Endothelial cell of umbilical vein (primary cell): ENCODE measurements around the gene SLC22A15. TPM values are rescaled to one million over a fixed set of nuclear protein-coding genes. Genes with fewer than 3 reads are reported as not detected.

Experiments
- BruUV-seq: library from RNA; stranded (reverse); fragments of 400-500 nt; replicated peaks from 2 replicates; lab custom pipeline; 2021; lab: Mats Ljungman, UMichigan
- CTCF ChIA-PET: fragments of 300-600, 350-600 bp; sonication (Branson Sonifier 250); formaldehyde crosslinking; loops from one replicate; lab custom pipeline; 2021; ENCODE audit warnings: antibody characterized with exemption, inconsistent platforms; lab: Charles Lee
- POLR2A ChIA-PET: fragments of 300-600, 350-600 bp; sonication (Branson Sonifier 250); formaldehyde crosslinking; loops from one replicate; lab custom pipeline; 2021; ENCODE audit warnings: antibody characterized with exemption, inconsistent platforms; lab: Charles Lee
- DNase-seq: peaks from one replicate; pipeline ENCODE4 v3.0.0-alpha.2; 2011; ENCODE audit warnings: low read depth, low spot score
- FAIRE-seq: peaks from 2 replicates; lab custom pipeline; 2011; peaks lifted over from hg19 to GRCh38; lab: Jason Lieb, UNC
- H2AFZ ChIP-seq: 2 replicates; pipeline ENCODE4 v1.6.0; 2012; ENCODE audit warnings: low read depth, low read length, control low read depth, inconsistent platforms
- H3K27ac ChIP-seq: 2 replicates; pipeline ENCODE4 v1.5.1; 2011; ENCODE audit warnings: low read depth, mild to moderate bottlenecking, control low read depth, low read length, moderate library complexity; ENCODE audit not compliant: insufficient read depth
- H3K27me3 ChIP-seq, 2 experiments: 2 replicates each; pipeline versions ENCODE4 v1.6.0 to v1.6.1; 2011; ENCODE audit warnings: low read length in 2 of 2, mixed read lengths in 1 of 2; ENCODE audit not compliant: control insufficient read depth in 2 of 2, insufficient read depth in 2 of 2
- H3K36me3 ChIP-seq, 2 experiments: 2 replicates in 1 of 2; 3 replicates in 1 of 2; pipeline ENCODE4 v1.5.1; 2011; ENCODE audit warnings: low read length in 2 of 2, mild to moderate bottlenecking in 1 of 2, moderate library complexity in 1 of 2; ENCODE audit not compliant: control insufficient read depth in 2 of 2, insufficient read depth in 2 of 2; ENCODE audit errors: extremely low read depth in 1 of 2
- H3K4me1 ChIP-seq: 3 replicates; pipeline ENCODE4 v1.5.1; 2011; ENCODE audit warnings: mild to moderate bottlenecking, low read length; ENCODE audit not compliant: control insufficient read depth, insufficient read depth; ENCODE audit errors: extremely low read depth
- H3K4me2 ChIP-seq: 2 replicates; pipeline ENCODE4 v1.6.1; 2011; ENCODE audit warnings: low read length, control low read depth, mixed read lengths; ENCODE audit not compliant: insufficient read depth
- H3K4me3 ChIP-seq, 3 experiments: fragments of 200-600 bp in 1 of 3; sonication (generic), shearing (Covaris generic) in 1 of 3; replicated peaks in 1 of 3; 2 replicates each; pipeline ENCODE4 v1.5.1; 2011 to 2016; ENCODE audit warnings: control low read depth in 3 of 3, low read length in 3 of 3, mild to moderate bottlenecking in 2 of 3, inconsistent platforms in 1 of 3, low read depth in 1 of 3, moderate library complexity in 1 of 3; ENCODE audit not compliant: insufficient read depth in 1 of 3
- H3K79me2 ChIP-seq: 2 replicates; pipeline ENCODE4 v1.6.0; 2012; ENCODE audit warnings: low read length, inconsistent platforms; ENCODE audit not compliant: control insufficient read depth, insufficient read depth
- H3K9ac ChIP-seq: replicated peaks from 2 replicates; pipeline ENCODE3; 2011; ENCODE audit warnings: low read length, control low read depth; ENCODE audit not compliant: insufficient read depth; ENCODE audit errors: extremely low read depth
- H3K9me1 ChIP-seq: replicated peaks from 3 replicates; pipeline ENCODE4 v1.6.0; 2011; ENCODE audit warnings: mild to moderate bottlenecking, low read length; ENCODE audit not compliant: control insufficient read depth, insufficient read depth; ENCODE audit errors: extremely low read depth
- H3K9me3 ChIP-seq: replicated peaks from 2 replicates; pipeline ENCODE4 v1.5.1; 2012; ENCODE audit warnings: low read length, inconsistent platforms; ENCODE audit not compliant: control insufficient read depth, insufficient read depth
- H4K20me1 ChIP-seq: replicated peaks from 2 replicates; pipeline ENCODE3; 2011; ENCODE audit warnings: mild to moderate bottlenecking, low read length; ENCODE audit not compliant: control insufficient read depth, insufficient read depth; ENCODE audit errors: extremely low read depth
- CTCF ChIP-seq, 2 donors: IDR thresholded peaks; 1 replicate in 1 of 2; 2 replicates in 1 of 2; pipeline ENCODE4 v1.5.1; 2011; ENCODE audit warnings: low read length in 2 of 2, mild to moderate bottlenecking in 2 of 2, moderate library complexity in 2 of 2, control low read depth in 1 of 2, inconsistent platforms in 1 of 2, low read depth in 1 of 2; ENCODE audit not compliant: insufficient read depth in 1 of 2; ENCODE audit errors: extremely low read depth in 1 of 2
- EZH2 ChIP-seq: IDR thresholded peaks from 2 replicates; pipeline ENCODE4 v1.6.1; 2012; ENCODE audit warnings: borderline replicate concordance, low read depth, mild to moderate bottlenecking, moderate library complexity, low read length, inconsistent platforms; ENCODE audit not compliant: severe bottlenecking
- FOS ChIP-seq: IDR thresholded peaks from 2 replicates; pipeline ENCODE4 v1.6.1; 2011; ENCODE audit warnings: mild to moderate bottlenecking, low read length, moderate library complexity, borderline replicate concordance; ENCODE audit not compliant: insufficient read depth
- GATA2 ChIP-seq: IDR thresholded peaks from 2 replicates; pipeline ENCODE4 v1.7.0; 2011; ENCODE audit warnings: low read depth, mild to moderate bottlenecking, moderate library complexity, mixed read lengths, low read length; ENCODE audit not compliant: insufficient read length, insufficient read depth
- JUN ChIP-seq: IDR thresholded peaks from 2 replicates; pipeline ENCODE4 v1.6.1; 2011; ENCODE audit warnings: borderline replicate concordance, low read depth; ENCODE audit not compliant: insufficient read length, insufficient read depth
- MAX ChIP-seq: IDR thresholded peaks from 2 replicates; pipeline ENCODE4 v1.6.1; 2011; ENCODE audit not compliant: insufficient read depth, insufficient read length
- MYC ChIP-seq: IDR thresholded peaks from one replicate; pipeline ENCODE4 v1.6.1; 2011; ENCODE audit warnings: mild to moderate bottlenecking, low read depth, low read length
- POLR2A ChIP-seq: IDR thresholded peaks from 2 replicates; pipeline ENCODE4 v1.6.1; 2012; ENCODE audit warnings: low read depth, mild to moderate bottlenecking, control low read depth, low read length
- POLR2AphosphoS5 ChIP-seq: IDR thresholded peaks from 2 replicates; pipeline ENCODE4 v1.6.1; 2012; ENCODE audit warnings: low read depth, mild to moderate bottlenecking, control low read depth, low read length, moderate library complexity; ENCODE audit not compliant: insufficient read depth
- dilution Hi-C: fragments of 300-500 bp; cut with MboI; formaldehyde crosslinking; loops from one replicate; pipeline ENCODE4 v1.15.0; 2019; ENCODE audit warnings: low sequenced_read_pairs; ENCODE audit not compliant: extremely low pct_ligation_motif_present
- intact Hi-C: fragments of 100-400 bp; cut with micrococcal nuclease; formaldehyde crosslinking; loops from one replicate; pipeline ENCODE4 v1.10.0; 2022
- polyA plus RNA-seq, 4 experiments: library from polyadenylated mRNA; depleted of rRNA in 3 of 4; stranded (reverse) in 3 of 4; unstranded in 1 of 4; fragments of >200 nt; gene quantifications; 2 replicates each; pipeline versions ENCODE4 v1.2.1 to v1.2.3, GENCODE V29; 2011 to 2012; ENCODE audit warnings: missing spikeins in 1 of 4
- total RNA-seq: library from RNA; stranded (reverse); gene quantifications from 2 replicates; pipeline ENCODE4 v1.2.3, GENCODE V29; 2021

Gene SLC22A15
- total and polyA plus RNA-seq, 2 donors (not counting 3 experiments of a cell fraction or from before 2014, with no cell fraction given): 0.44 TPM; not detected in 1

GRCh38 chr1:116089870-116090269 lies 113.6 kb downstream of the SLC22A15 start:
- FAIRE-seq (no peak), DNase-seq (no peak)
- Histone ChIP-seq H3K9me3 (no peaks in the 10 kb centered on the region), H3K79me2 (no peaks in the 10 kb centered on the region), H3K27ac (no peak overlapping the region), H4K20me1 (no peaks in the 10 kb centered on the region), H3K9ac (no peak overlapping the region), H3K4me1 (no peaks in the 10 kb centered on the region), H3K9me1 (no peaks in the 10 kb centered on the region), H3K4me2 (no peak overlapping the region), H3K4me3 (no peak overlapping the region), H3K36me3 (no peaks in the 10 kb centered on the region), H2AFZ (no peak overlapping the region), H3K27me3 (no peaks in the 10 kb centered on the region)
- dilution Hi-C loops: no loop called here
- ChIA-PET CTCF (no interaction called here), POLR2A (no interaction called here)
- BruUV-seq: no TSS peak
- intact Hi-C loops: no loop called here
- TF ChIP-seq GATA2 (no peak), FOS (no peak), POLR2AphosphoS5 (no peak), MAX (no peak), CTCF (IDR thresholded peaks at IDR 0.05; ENCODE audit: extremely low read depth in 1 of 2, insufficient read depth in 1 of 2, low read depth in 1 of 2, low read length in 2 of 2) (no peak), EZH2 (no peak), POLR2A (no peak), JUN (no peak), MYC (no peak)
